Activated B cell treated with CpG ODN at 0.5 μM for 24 hours (primary cell): ENCODE data around the gene NRXN3. TPM values are rescaled to one million over a fixed set of nuclear protein-coding genes. Genes with fewer than 3 reads are reported as not detected.
"Not testable (repeated sequence)": the region's sequence is repeated elsewhere in the genome, so short reads cannot be mapped to it uniquely, and the experiment has no call there.

Source experiments
- ATAC-seq: fragments of 200-7000 bp; cut with Tn5 transposase; one replicate; pipeline ENCODE4 v1.10.0; 2021; ENCODE audit warnings: low read depth, mild to moderate bottlenecking, moderate library complexity
- CTCF ChIA-PET: fragments of 350-600 bp; sonication (Branson Sonifier 250); formaldehyde crosslinking; loops from one replicate; lab custom pipeline; 2021; ENCODE audit warnings: antibody characterized with exemption; lab: Charles Lee
- POLR2A ChIA-PET: fragments of 350-600 bp; sonication (Branson Sonifier 250); formaldehyde crosslinking; loops from one replicate; lab custom pipeline; 2021; ENCODE audit warnings: antibody characterized with exemption; lab: Charles Lee
- DNase-seq: peaks from one replicate; pipeline ENCODE4 v3.0.0; 2022
- H3K27ac Mint-ChIP-seq: one replicate; pipeline ENCODE4 v1.8.0; 2020; ENCODE audit warnings: mixed read lengths
- H3K27me3 Mint-ChIP-seq: one replicate; pipeline ENCODE4 v1.8.0; 2021; ENCODE audit warnings: mixed read lengths
- H3K36me3 Mint-ChIP-seq: one replicate; pipeline ENCODE4 v1.8.0; 2021; ENCODE audit warnings: low read depth, mixed read lengths
- H3K4me1 Mint-ChIP-seq: one replicate; pipeline ENCODE4 v1.8.0; 2021; ENCODE audit warnings: mixed read lengths
- H3K4me3 Mint-ChIP-seq: one replicate; pipeline ENCODE4 v1.8.0; 2020; ENCODE audit warnings: mild to moderate bottlenecking, mixed read lengths
- H3K9me3 Mint-ChIP-seq: one replicate; pipeline ENCODE4 v1.8.0; 2020; ENCODE audit warnings: mixed read lengths
- intact Hi-C: fragments of 100-400 bp; cut with micrococcal nuclease; formaldehyde crosslinking; loops from one replicate; pipeline ENCODE4 v1.15.1; 2024
- total RNA-seq: library from RNA; stranded (reverse); gene quantifications from 2 replicates; pipeline ENCODE4 v1.2.3, GENCODE V29; 2022
- TF ChIP-seq, protein P1 (sequence below): fragments of 200-600 bp; IDR thresholded peaks from one replicate; pipeline ENCODE4 v1.8.0; 2022; ENCODE audit warnings: antibody characterized with exemption, mild to moderate bottlenecking

NRXN3 gene
- total RNA-seq, 1 donor from 2014 or later, result not detected

DNA sequence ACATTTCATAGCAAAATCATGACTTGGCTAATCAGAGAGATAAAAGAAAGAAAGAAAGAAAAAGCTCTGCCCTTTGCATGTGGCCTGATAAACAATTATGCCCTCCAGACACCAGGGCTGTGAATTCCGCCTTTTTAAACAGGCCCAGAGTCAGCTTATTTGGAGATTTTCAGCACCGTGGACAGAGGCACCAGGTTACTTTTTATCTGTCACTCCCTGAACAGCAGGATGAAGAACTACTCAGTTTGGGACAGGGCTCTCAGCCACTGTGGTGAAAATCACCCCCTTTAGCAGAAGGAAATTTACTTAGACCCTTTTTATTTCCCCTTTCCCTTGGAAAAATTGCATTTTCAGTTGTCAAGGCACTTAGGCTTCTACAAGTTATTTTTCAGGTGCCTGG, 359.9 kb downstream of the NRXN3 start:
- DNase-seq (no peak), ATAC-seq (no peak)
- no peak overlapping the region for H3K4me3 Mint-ChIP-seq

DNA sequence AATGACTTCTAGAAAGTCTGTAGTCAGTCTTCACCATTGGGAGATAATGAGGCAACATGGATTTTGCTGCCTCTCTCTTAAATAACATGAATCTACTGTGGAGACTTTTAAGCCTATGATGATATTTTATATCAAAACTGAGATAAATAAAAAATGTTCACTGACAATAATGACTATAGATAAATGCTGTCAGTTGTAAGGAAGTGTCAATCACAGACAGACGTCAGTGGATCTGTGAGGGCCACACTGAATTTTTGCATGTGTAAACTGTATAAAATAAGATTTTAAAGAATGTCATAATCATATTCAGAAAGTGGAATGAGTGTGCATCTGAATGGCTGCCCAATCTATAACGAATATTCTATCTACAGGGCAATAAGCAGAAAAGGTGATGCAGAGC, 364.0 kb downstream of the NRXN3 start:
- no peak for DNase-seq
- peaks cover 6% of the 10 kb centered on the region for H3K9me3 Mint-ChIP-seq
- H3K27ac Mint-ChIP-seq, result no peak overlapping the region
- intact Hi-C loops, result no loop called here
- TF ChIP-seq, protein P1, sequence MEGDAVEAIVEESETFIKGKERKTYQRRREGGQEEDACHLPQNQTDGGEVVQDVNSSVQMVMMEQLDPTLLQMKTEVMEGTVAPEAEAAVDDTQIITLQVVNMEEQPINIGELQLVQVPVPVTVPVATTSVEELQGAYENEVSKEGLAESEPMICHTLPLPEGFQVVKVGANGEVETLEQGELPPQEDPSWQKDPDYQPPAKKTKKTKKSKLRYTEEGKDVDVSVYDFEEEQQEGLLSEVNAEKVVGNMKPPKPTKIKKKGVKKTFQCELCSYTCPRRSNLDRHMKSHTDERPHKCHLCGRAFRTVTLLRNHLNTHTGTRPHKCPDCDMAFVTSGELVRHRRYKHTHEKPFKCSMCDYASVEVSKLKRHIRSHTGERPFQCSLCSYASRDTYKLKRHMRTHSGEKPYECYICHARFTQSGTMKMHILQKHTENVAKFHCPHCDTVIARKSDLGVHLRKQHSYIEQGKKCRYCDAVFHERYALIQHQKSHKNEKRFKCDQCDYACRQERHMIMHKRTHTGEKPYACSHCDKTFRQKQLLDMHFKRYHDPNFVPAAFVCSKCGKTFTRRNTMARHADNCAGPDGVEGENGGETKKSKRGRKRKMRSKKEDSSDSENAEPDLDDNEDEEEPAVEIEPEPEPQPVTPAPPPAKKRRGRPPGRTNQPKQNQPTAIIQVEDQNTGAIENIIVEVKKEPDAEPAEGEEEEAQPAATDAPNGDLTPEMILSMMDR, result no peak
- H3K4me1 Mint-ChIP-seq, result no peaks in the 10 kb centered on the region
- H3K4me3 Mint-ChIP-seq, result no peak overlapping the region
- CTCF ChIA-PET, result no interaction called here
- POLR2A ChIA-PET, result no interaction called here
- ATAC-seq, result no peak
- no peaks in the 10 kb centered on the region for H3K36me3 Mint-ChIP-seq
- no peaks in the 10 kb centered on the region for H3K27me3 Mint-ChIP-seq

More for the DNA sequence above, 359.9 kb downstream of the NRXN3 start:
- H3K4me1 Mint-ChIP-seq, result no peaks in the 10 kb centered on the region
- peaks cover 2% of the 10 kb centered on the region for H3K9me3 Mint-ChIP-seq
- no peaks in the 10 kb centered on the region for H3K36me3 Mint-ChIP-seq
- intact Hi-C loops, result loop anchor here (1.0 kb wide), 1 partner anchor 10 kb away; no protein-coding TSS in a partner anchor
- no peak overlapping the region for H3K27ac Mint-ChIP-seq
- ChIA-PET POLR2A (no interaction called here), CTCF (no interaction called here)
- no peaks in the 10 kb centered on the region for H3K27me3 Mint-ChIP-seq
- TF ChIP-seq, protein P1, result no peak

DNA sequence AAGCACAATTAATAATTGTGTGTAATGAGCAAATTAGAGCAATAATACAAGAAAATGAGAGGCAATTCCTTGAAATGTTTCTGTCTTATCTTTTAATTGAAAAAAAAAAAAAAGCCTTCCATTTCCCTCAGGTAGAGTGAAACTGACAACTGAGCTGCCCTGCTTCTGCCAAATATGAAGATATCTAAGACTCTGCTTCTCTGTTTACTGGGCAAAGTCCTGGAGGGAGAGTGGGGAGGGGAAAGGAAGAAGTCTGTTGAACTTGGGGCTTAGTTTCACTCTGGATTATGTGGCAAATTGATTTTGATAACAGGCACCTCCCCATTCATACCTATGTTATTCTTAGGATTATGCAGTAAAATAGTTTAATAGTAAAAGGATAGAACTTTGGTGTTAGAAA, 364.9 kb downstream of the NRXN3 start:
- H3K4me1 Mint-ChIP-seq, result no peaks in the 10 kb centered on the region
- no peak overlapping the region for H3K27ac Mint-ChIP-seq
- H3K4me3 Mint-ChIP-seq, result no peak overlapping the region
- TF ChIP-seq, protein P1, result no peak
- no peak for DNase-seq
- ChIA-PET POLR2A (no interaction called here), CTCF (no interaction called here)
- peaks cover 6% of the 10 kb centered on the region for H3K9me3 Mint-ChIP-seq
- ATAC-seq, result no peak
- no peaks in the 10 kb centered on the region for H3K36me3 Mint-ChIP-seq
- intact Hi-C loops, result no loop called here
- no peaks in the 10 kb centered on the region for H3K27me3 Mint-ChIP-seq

DNA sequence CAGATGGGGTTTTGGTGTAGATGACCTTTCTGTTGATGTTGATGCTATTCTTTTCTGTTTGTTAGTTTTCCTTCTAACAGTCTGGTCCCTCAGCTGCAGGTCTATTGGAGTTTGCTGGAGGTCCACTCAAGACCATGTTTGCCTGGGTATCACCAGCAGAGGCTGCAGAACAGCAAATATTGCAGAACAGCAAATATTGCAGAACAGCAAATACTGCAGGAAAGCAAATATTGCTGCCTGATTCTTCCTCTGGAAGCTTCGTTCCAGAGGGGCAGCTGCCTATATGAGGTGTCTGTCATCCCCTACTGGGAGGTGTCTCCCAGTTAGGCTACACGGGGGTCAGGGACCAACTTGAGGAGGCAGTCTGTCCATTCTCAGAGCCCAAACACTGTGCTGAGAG, 371.6 kb downstream of the NRXN3 start:
- not testable (repeated sequence) for H3K4me3 Mint-ChIP-seq

DNA sequence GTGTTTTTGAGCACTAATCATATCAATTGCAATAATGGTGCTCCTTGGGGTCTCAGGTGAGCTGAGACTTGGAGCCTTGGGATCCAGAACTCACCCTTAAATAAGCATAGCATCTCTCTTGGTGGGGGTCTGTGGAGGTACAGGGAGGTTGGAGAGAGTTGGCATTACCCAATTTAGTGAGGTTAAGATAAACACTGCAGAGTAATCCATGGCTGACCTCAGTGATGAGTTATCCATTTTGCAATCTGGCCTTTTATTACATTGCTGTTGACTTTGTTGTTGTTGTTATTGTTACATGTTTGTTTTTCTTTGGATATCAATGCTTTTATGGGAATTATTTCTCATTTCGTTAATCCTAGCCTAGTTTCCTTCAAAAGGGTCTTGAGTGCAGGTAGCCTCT, 373.3 kb downstream of the NRXN3 start:
- no peaks in the 10 kb centered on the region for H3K36me3 Mint-ChIP-seq
- peaks cover 3% of the 10 kb centered on the region for H3K9me3 Mint-ChIP-seq
- ATAC-seq (no peak), DNase-seq (no peak)
- ChIA-PET CTCF (no interaction called here), POLR2A (no interaction called here)
- TF ChIP-seq, protein P1, result no peak
- H3K4me1 Mint-ChIP-seq, result no peaks in the 10 kb centered on the region
- no peak overlapping the region for H3K27ac Mint-ChIP-seq
- H3K4me3 Mint-ChIP-seq, result no peak overlapping the region
- intact Hi-C loops, result no loop called here
- H3K27me3 Mint-ChIP-seq, result peaks cover under 1% of the 10 kb centered on the region

More for the DNA sequence above, 371.6 kb downstream of the NRXN3 start:
- intact Hi-C loops, H3K27ac Mint-ChIP-seq, DNase-seq, CTCF ChIA-PET, H3K27me3 Mint-ChIP-seq, H3K4me1 Mint-ChIP-seq, H3K36me3 Mint-ChIP-seq, H3K9me3 Mint-ChIP-seq, ATAC-seq, POLR2A ChIA-PET: not testable (repeated sequence)

DNA sequence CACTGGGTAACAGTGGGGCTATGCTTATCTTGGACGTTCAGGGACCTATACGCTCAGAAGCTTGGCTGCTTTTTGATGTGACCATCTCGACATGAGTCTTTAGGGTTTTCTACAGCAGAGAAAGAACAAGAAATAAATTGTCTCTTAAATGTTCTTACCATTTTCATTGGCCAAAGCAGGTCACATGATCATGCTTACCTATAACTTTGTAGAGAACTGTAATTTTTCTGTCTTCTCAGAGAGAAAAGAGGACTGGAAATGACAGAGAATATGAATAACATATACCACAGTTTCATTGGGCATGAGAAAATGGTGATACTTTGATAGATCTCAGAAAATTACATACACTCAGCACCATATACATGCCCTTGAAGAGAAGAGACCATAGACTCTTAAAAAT, 390.9 kb downstream of the NRXN3 start:
- Mint-ChIP-seq H3K27me3 (no peaks in the 10 kb centered on the region), H3K27ac (no peak overlapping the region), H3K9me3 (no peaks in the 10 kb centered on the region), H3K36me3 (no peaks in the 10 kb centered on the region), H3K4me3 (no peak overlapping the region), H3K4me1 (no peaks in the 10 kb centered on the region)
- TF ChIP-seq, protein P1, result no peak
- ATAC-seq (no peak), DNase-seq (no peak)
- ChIA-PET POLR2A (no interaction called here), CTCF (no interaction called here)
- intact Hi-C loops, result no loop called here
